HFFc6 (cell line): ENCODE measurements around the gene ADGRB3. TPM values are rescaled to one million over a fixed set of nuclear protein-coding genes. Genes with fewer than 3 reads are reported as not detected.

Experiments
- DNase-seq: peaks from one replicate; pipeline ENCODE4 v3.0.0-alpha.2; 2018
- H3K27ac Mint-ChIP-seq: 2 replicates; pipeline ENCODE4 v1.8.0; 2020; ENCODE audit warnings: mild to moderate bottlenecking, mixed read lengths
- H3K27me3 Mint-ChIP-seq: 2 replicates; pipeline ENCODE4 v1.8.0; 2021; ENCODE audit warnings: mild to moderate bottlenecking, moderate library complexity, mixed read lengths; ENCODE audit not compliant: insufficient read depth
- H3K36me3 Mint-ChIP-seq: 2 replicates; pipeline ENCODE4 v1.8.0; 2021; ENCODE audit warnings: low read depth, mixed read lengths
- H3K4me1 Mint-ChIP-seq: 2 replicates; pipeline ENCODE4 v1.8.0; 2020; ENCODE audit warnings: low read depth, mixed read lengths
- H3K4me3 Mint-ChIP-seq: 2 replicates; pipeline ENCODE4 v1.8.0; 2020; ENCODE audit warnings: mild to moderate bottlenecking, moderate library complexity, mixed read lengths
- H3K9me3 Mint-ChIP-seq: 2 replicates; pipeline ENCODE4 v1.8.0; 2020; ENCODE audit warnings: mild to moderate bottlenecking, mixed read lengths
- CTCF ChIP-seq: fragments of 200-600 bp; sonication (generic); IDR thresholded peaks from 2 replicates; pipeline ENCODE4 v1.5.0; 2021; ENCODE audit warnings: antibody characterized with exemption, mild to moderate bottlenecking
- total RNA-seq, 6 experiments: library from RNA; stranded (reverse); fragmentation: NEBNext Ultra II Directional; extraction: Animal tissue kit (Norgen Biotek cat#: 25700); gene quantifications; 2 replicates in 1 of 6; 3 replicates in 5 of 6; pipeline ENCODE4 v1.2.3, GENCODE V29; 2021

The ADGRB3 gene
- total RNA-seq, 6 experiments from 2014 or later: 0.05 to 0.07 (median 0.05) TPM; not detected in 3

- TF ChIP-seq CTCF: no peak
- H3K27me3 Mint-ChIP-seq: no peaks in the 10 kb centered on the region
These were observed 696.8 kb downstream of the ADGRB3 start for GRCh38 chr6:69331886-69332285.

GRCh38 chr6:69337311-69337710, 702.2 kb downstream of the ADGRB3 start:
- no peak for TF ChIP-seq CTCF
- Mint-ChIP-seq H3K27ac (no peak overlapping the region), H3K27me3 (no peaks in the 10 kb centered on the region), H3K36me3 (no peaks in the 10 kb centered on the region), H3K4me1 (no peaks in the 10 kb centered on the region), H3K4me3 (no peak overlapping the region), H3K9me3 (0 out of 2 replicates have a peak, but pooled peaks cover 14% of the 10 kb centered on the region)
- no peak for DNase-seq

More at GRCh38 chr6:69331886-69332285, 696.8 kb downstream of the ADGRB3 start:
- H3K27ac Mint-ChIP-seq: no peak overlapping the region
- peaks cover 12% of the 10 kb centered on the region; the same call in 1 of the 2 replicates for H3K9me3 Mint-ChIP-seq
- no peak overlapping the region for H3K4me3 Mint-ChIP-seq
- no peaks in the 10 kb centered on the region for H3K4me1 Mint-ChIP-seq
- H3K36me3 Mint-ChIP-seq: no peaks in the 10 kb centered on the region
- no peak for DNase-seq

- no peak for DNase-seq
These were observed 703.5 kb downstream of the ADGRB3 start for GRCh38 chr6:69338431-69339162.

GRCh38 chr6:69339163-69339550, 704.1 kb downstream of the ADGRB3 start:
- Mint-ChIP-seq H3K4me1 (no peaks in the 10 kb centered on the region), H3K9me3 (peaks cover 9% of the 10 kb centered on the region; the same call in 1 of the 2 replicates), H3K36me3 (no peaks in the 10 kb centered on the region), H3K4me3 (no peak overlapping the region), H3K27ac (no peak overlapping the region), H3K27me3 (no peaks in the 10 kb centered on the region)
- DNase-seq: no peak
- TF ChIP-seq CTCF: no peak

More at GRCh38 chr6:69338431-69339162, 703.5 kb downstream of the ADGRB3 start:
- Mint-ChIP-seq H3K4me3 (no peak overlapping the region), H3K27me3 (no peaks in the 10 kb centered on the region), H3K9me3 (0 out of 2 replicates have a peak, but pooled peaks cover 9% of the 10 kb centered on the region), H3K36me3 (no peaks in the 10 kb centered on the region), H3K4me1 (no peaks in the 10 kb centered on the region), H3K27ac (no peak overlapping the region)
- TF ChIP-seq CTCF: no peak

GRCh38 chr6:69340196-69340595, 705.1 kb downstream of the ADGRB3 start:
- Mint-ChIP-seq H3K4me1 (no peaks in the 10 kb centered on the region), H3K9me3 (peaks cover 14% of the 10 kb centered on the region; the same call in 1 of the 2 replicates), H3K36me3 (no peaks in the 10 kb centered on the region), H3K27ac (no peak overlapping the region), H3K27me3 (no peaks in the 10 kb centered on the region), H3K4me3 (no peak overlapping the region)
- TF ChIP-seq CTCF: no peak
- no peak for DNase-seq
